Left hindlimb (tissue), 1 donor: Measurements from ENCODE around the gene ACYP1.

Experiments used
- DNase-seq: peaks from one replicate; pipeline ENCODE4 v3.0.0-alpha.2; 2018

The ACYP1 gene

GRCh38 chr14:75063491-75064204 is at the start of gene ACYP1:
Gene ACYP1, minus strand, starts transcription at chr14:75064024. Its CDS starts 471 bp downstream, at chr14:75063553.
- DNase-seq, result peak; percentile 96

DNA sequence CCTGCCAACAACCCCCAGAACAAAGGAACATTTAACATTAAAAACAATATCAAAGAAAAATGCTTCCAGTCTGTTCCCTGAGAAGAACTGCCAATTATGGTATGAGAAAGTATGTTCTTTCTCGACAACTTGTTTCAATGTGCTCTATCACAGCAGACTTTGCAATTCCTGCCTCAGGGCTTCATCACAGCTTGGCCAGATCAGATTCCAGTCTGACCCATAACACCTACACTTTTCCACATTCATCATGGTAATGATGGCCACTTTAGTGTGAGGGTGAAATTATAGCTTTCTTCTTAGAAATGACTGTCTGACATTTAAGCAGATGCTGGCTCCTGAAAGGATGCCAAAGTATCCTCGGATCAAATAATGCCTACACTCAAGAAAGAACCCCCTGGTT is 46.1 kb upstream of the ACYP1 start:
- no peak for DNase-seq

DNA sequence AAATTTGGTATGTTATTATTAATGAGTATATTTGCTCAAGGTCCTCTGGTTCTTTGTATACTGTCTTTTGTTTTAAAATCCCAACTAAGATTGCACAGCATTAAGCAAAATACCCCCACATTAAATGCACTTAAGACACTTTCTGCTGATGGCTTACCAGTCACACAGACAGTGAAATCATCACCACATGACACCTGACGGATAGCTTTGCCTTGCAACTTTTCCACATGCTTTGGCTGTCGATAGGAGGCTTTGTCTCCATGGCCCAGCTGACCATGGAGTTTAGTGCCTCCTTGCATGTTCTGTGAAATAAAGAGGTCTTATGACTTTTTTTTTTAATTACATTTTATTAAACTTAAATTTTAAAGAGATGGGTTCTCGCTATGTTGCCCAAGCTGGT is 43.4 kb upstream of the ACYP1 start:
- no peak for DNase-seq

GRCh38 chr14:75101491-75101890 is 37.7 kb upstream of the ACYP1 start:
- no peak for DNase-seq

GRCh38 chr14:75098682-75099081 is 34.9 kb upstream of the ACYP1 start:
- no peak for DNase-seq

GRCh38 chr14:75098212-75098611 is 34.4 kb upstream of the ACYP1 start:
- no peak for DNase-seq

DNA sequence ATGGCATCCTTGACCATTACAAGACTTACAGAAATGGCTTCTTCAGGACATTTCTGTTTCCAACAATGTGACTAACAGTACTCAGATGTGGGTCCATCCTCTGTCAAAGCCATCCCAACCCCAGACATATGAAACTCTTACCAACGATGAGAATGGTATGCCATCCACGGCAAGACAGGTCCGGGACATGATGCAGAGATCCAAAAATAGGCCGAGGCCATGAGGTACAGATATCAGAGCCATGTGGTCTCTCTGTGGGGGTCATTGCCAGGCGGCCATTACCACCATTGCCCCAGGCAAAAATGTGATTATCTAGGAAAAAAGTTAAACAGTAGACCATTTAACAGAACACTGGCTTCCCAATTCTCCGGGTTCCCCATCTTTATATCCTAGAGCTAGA is 33.1 kb upstream of the ACYP1 start:
- no peak for DNase-seq

DNA sequence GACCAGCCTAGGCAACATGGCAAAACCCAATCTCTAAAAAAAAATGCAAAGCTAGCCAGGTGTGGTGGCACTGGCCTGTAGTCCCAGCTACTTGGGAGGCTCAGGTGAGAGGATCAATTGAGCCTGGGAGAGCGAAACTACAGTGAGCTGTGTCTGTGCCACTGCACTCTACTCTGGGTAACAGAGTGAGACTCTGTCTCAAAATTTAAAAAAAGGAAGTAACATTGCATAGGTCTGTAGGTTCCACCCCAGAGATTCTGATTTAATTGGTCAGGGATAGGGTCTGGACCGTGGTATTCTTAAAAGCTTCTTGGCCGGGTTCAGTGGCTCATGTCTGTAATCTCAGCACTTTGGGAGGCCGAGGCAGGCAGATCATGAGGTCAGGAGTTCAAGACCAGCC is 31.9 kb upstream of the ACYP1 start:
- DNase-seq, result no peak

DNA sequence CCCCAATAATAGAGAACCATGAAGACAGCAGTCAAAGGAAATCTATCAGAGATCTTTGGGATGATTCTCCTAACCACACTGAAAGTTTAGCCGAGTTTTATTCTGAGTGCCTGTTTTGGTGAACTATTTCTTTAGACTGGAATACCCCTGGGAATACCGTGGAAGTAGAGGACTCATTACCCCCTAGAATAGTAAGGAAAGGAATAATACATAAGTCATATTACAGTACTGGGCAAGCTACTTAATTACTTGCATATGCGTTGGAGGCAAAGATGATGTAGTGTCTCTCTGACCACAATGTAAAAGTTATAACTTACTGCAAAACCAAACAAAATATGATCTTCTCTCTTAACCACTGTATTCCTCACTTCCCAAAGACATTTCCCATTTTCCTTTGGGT is 31.1 kb upstream of the ACYP1 start:
- DNase-seq, result no peak

DNA sequence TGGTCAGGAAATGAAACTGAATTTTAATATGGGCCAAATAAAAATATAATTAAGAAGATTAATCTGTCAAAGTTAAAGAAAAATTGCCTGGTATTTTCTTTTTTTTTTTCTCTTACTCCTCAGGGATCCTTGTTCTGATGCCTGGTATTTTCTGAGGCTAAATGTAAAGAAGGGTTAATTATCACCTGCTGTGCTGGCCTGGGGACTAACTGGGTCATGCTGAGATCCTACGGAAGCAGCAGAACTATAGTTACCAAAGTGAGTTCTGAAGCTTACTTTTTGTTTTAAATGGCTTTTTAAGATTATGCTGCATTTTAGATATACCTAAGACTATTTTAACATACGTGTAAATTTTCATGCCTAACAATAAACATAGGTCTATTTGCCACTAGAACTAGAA is 28.9 kb upstream of the ACYP1 start:
- no peak for DNase-seq

- no peak for DNase-seq
Measured at GRCh38 chr14:75091251-75091650, 27.4 kb upstream of the ACYP1 start.

GRCh38 chr14:75090353-75090752 is 26.5 kb upstream of the ACYP1 start:
- DNase-seq, result no peak

DNA sequence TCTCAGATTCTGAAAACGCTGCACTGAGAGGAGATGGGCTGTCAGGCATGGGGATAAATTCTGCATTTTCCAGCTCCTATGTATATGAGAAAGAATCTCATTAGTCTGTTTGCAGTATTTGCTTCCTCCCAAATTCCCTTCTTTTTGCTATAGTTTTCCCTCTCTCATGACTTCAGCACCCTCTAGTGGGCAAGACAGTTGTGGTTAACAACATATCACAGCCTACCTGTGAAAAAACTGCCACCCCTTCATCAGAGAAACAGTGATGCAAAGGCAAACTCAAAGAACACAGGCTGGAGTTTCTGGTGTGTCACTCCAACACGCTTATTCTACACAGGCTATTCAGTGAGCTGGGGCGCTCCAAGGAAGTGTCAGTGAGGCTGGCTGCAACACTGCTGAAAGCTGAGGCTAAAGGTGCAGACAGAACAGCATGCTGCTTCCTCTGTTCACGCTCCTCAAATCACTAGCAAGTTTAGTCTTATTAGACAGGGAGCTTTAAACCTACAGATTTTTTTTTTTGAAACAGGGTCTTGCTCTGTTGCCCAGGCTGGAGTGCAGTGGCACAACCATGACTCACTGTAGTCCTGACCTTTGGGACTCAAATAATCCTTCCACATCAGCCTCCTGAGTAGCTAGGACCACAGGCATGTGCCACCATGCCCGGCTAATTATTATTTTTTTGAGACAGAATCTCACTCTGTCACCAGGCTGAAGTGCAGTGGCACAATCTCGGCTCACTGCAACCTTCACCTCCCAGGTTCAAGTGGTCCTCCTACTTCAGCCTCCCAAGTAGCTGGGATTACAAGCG is 24.9 kb upstream of the ACYP1 start:
- peak; percentile 38 for DNase-seq

GRCh38 chr14:75088153-75088552 is 24.3 kb upstream of the ACYP1 start:
- DNase-seq, result no peak

DNA sequence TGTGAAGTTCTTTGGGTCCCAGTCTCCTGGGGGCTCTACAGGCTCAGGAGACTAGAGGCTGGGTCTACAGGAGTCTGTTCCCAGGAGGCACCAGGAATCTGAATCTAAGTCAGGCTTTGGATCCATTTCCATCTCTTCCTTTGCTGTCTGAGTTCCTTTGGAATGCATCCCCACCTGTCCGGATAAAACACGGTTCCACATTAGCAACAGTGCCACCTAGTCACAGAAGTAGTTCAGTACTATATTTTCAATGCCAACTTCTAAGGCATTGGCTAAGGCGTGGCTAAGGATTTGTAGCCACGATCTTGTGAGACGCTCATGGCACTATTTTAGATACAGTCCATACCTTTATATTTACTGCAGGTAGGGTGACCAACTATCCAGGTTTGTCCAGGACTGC is 20.7 kb upstream of the ACYP1 start:
- DNase-seq, result no peak

DNA sequence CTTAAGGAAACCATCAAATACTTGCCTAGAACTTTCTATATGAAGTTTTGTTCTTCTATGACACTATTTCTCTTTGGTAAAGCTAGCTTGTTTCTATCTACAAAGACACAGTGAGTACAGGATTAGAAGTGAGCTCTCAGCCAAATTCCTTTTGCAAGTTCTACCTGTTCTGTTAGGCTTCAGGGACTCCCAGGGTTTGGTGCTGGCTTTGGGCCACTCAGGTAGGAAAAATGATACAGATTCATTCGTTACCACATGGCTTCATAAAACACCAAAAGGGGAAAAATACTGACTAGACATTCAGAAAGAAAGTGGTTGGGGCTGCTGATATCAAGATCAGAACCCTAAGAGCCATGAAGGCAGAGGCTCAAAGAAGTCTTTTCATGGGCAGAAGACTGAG is 19.4 kb upstream of the ACYP1 start:
- no peak for DNase-seq

DNA sequence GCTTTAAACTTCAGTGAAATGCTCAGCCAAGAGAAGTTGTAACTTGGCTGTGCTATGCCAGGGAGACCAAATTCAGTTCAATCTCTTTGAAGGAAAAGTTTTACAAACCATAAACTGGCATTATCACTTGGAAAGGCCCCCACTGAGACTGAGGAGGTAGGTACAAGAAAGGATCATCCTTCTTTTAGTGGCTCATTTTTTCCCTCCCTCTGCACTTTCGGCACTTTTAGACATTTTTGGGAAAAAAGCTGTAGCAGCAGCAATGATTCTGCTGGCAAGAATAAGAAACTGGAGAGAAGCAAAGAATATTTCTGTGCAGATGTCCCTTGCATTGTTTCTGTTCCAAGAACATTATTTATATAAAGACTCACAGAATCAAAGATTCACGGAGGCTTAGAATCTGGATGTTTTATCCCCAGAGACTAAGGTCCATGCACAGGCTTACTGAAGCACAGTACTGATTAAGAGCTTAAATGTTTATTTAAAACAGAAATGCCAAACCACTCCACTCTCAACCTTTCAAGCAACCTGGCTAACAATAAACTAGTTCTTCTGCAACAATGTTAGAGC is 17.9 kb upstream of the ACYP1 start:
- DNase-seq, result no peak

- no peak for DNase-seq
Measured at GRCh38 chr14:75079521-75079920, 15.7 kb upstream of the ACYP1 start.

- DNase-seq, result no peak
Measured at GRCh38 chr14:75077794-75078193, 14.0 kb upstream of the ACYP1 start.

DNA sequence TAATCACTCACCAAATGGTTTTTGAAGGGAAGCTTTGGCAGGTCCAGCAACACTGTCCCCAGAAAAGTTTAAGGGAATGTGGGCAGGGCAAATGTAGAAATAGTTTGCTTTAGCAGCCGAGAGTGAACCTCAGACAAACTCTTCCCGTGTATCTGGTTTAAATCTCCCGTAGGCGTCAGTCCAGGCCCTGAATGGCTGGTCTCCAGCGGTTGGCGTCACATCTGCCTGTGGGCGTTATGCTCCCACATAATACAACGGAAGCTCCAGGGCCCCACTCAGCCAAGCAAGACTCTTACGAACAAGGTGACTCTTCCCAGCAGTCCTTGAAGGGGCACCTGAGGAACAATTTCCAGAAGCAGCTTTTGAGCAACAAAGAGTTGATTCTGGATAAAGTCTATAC is 6.6 kb upstream of the ACYP1 start:
- DNase-seq, result peak; percentile 71

- no peak for DNase-seq
Measured at GRCh38 chr14:75069811-75070145, 6.0 kb upstream of the ACYP1 start.

DNA sequence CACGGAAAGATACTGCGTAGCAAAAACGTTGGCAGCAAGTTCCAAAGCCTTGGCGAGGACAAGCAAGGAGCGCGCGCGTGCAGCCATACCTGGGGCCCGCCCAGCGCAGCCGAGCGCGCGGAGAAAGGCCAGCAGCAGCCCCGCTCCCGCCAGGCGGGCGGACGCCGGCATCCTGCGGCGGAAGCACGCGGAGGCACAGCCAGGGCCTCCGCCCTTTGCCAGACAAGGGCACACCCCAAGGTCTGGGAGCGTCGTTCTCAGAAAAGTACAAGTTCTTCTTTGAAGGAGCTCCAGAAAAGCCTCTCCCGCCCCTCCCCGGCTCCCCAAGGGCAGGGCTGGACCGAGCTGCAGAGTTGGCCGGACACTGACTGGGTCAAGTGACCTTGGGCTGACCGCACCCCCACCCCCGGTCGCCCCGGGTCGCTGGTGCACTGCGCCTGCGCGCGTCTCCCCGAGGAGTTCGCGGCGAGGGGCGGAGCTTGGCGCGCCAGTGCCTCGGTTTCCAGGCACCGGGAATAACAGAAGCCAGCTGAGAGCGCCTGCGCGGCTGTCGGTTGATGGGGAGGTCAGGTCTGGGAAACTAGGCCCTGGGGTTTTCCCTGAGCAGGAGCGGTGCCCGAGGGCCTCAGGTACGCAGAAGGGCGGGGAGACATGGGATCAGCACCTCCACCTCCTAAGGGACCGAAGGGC is 5.4 kb upstream of the ACYP1 start, which contains the start of gene ZC2HC1C:
Gene ZC2HC1C (plus strand): TSS at position 521 of the 690 bp plus-strand sequence. CDS start 933 bp downstream, outside the sequence.
- peak; percentile 95 for DNase-seq
